Activated T-helper 2 cell treated with anti-CD3 and anti-CD28 coated beads, Interferon-gamma antibody, Interleukin-2, Interleukin-4, amounts not matched to agents 10 μg/mL and 5 μg/mL and 100 μg/mL, durations not matched to agents 14 hours and 24 hours and 36 hours (primary cell): ENCODE data around the gene ZNF445. TPM values are rescaled to one million over a fixed set of nuclear protein-coding genes. Genes with fewer than 3 reads are reported as not detected.
"Not testable (repeated sequence)": the region's sequence is repeated elsewhere in the genome, so short reads cannot be mapped to it uniquely, and the experiment has no call there.

ENCODE experiments used
- DNase-seq: peaks from one replicate; pipeline ENCODE4 v3.0.0; 2021; ENCODE audit warnings: low spot score
- H3K27ac Mint-ChIP-seq: one replicate; pipeline ENCODE4 v1.8.0; 2021; ENCODE audit warnings: mixed read lengths
- H3K27me3 Mint-ChIP-seq: one replicate; pipeline ENCODE4 v1.8.0; 2021; ENCODE audit warnings: low read depth, mixed read lengths
- H3K36me3 Mint-ChIP-seq: one replicate; pipeline ENCODE4 v1.8.0; 2021; ENCODE audit warnings: low read depth, mixed read lengths
- H3K4me1 Mint-ChIP-seq: one replicate; pipeline ENCODE4 v1.8.0; 2021; ENCODE audit warnings: low read depth, mixed read lengths
- H3K4me3 Mint-ChIP-seq: one replicate; pipeline ENCODE4 v1.8.0; 2021; ENCODE audit warnings: low read depth, mild to moderate bottlenecking, moderate library complexity, mixed read lengths
- H3K9me3 Mint-ChIP-seq: one replicate; pipeline ENCODE4 v1.8.0; 2021; ENCODE audit warnings: mixed read lengths
- intact Hi-C: fragments of 100-400 bp; cut with micrococcal nuclease; formaldehyde crosslinking; loops from one replicate; pipeline ENCODE4 v1.15.1; 2023
- total RNA-seq: library from RNA; stranded (reverse); gene quantifications from 2 replicates; pipeline ENCODE4 v1.2.3, GENCODE V29; 2022

The ZNF445 gene
- total RNA-seq, 1 donor from 2014 or later, result 22.6 TPM

- H3K9me3 Mint-ChIP-seq, result no peaks in the 10 kb centered on the region
- peaks cover 3% of the 10 kb centered on the region for H3K36me3 Mint-ChIP-seq
- no peak overlapping the region for H3K27ac Mint-ChIP-seq
- no peaks in the 10 kb centered on the region for H3K27me3 Mint-ChIP-seq
- no peaks in the 10 kb centered on the region for H3K4me1 Mint-ChIP-seq
- intact Hi-C loops, result no loop called here
- H3K4me3 Mint-ChIP-seq, result no peak overlapping the region
- no peak for DNase-seq
Measured at GRCh38 chr3:44409640-44410410, 67.6 kb downstream of the ZNF445 start.

- Mint-ChIP-seq H3K4me1 (no peaks in the 10 kb centered on the region), H3K27ac (no peak overlapping the region), H3K36me3 (peaks cover 3% of the 10 kb centered on the region), H3K4me3 (no peak overlapping the region), H3K27me3 (no peaks in the 10 kb centered on the region), H3K9me3 (no peaks in the 10 kb centered on the region)
- intact Hi-C loops, result no loop called here
- DNase-seq, result no peak
Measured at GRCh38 chr3:44402548-44402947, 74.9 kb downstream of the ZNF445 start.

GRCh38 chr3:44400771-44401170, 76.7 kb downstream of the ZNF445 start:
- Mint-ChIP-seq H3K27me3 (no peaks in the 10 kb centered on the region), H3K36me3 (peaks cover 3% of the 10 kb centered on the region), H3K27ac (no peak overlapping the region), H3K4me1 (no peaks in the 10 kb centered on the region), H3K9me3 (no peaks in the 10 kb centered on the region), H3K4me3 (no peak overlapping the region)
- DNase-seq, result no peak
- intact Hi-C loops, result no loop called here

GRCh38 chr3:44398853-44399252, 78.6 kb downstream of the ZNF445 start:
- H3K4me1 Mint-ChIP-seq, result no peaks in the 10 kb centered on the region
- H3K9me3 Mint-ChIP-seq, result no peaks in the 10 kb centered on the region
- H3K36me3 Mint-ChIP-seq, result peaks cover 3% of the 10 kb centered on the region
- no peak overlapping the region for H3K27ac Mint-ChIP-seq
- H3K27me3 Mint-ChIP-seq, result no peaks in the 10 kb centered on the region
- H3K4me3 Mint-ChIP-seq, result no peak overlapping the region
- DNase-seq, result no peak
- intact Hi-C loops, result no loop called here

- H3K4me1 Mint-ChIP-seq, H3K36me3 Mint-ChIP-seq: not testable (repeated sequence)
Measured at GRCh38 chr3:44398271-44398670, 79.2 kb downstream of the ZNF445 start.

GRCh38 chr3:44396200-44397171, 81.0 kb downstream of the ZNF445 start:
- DNase-seq, result no peak
- Mint-ChIP-seq H3K4me3 (no peak overlapping the region), H3K27ac (no peak overlapping the region), H3K4me1 (peaks cover under 1% of the 10 kb centered on the region), H3K9me3 (peaks cover 3% of the 10 kb centered on the region), H3K27me3 (no peaks in the 10 kb centered on the region), H3K36me3 (peaks cover 3% of the 10 kb centered on the region)
- intact Hi-C loops, result no loop called here

More at GRCh38 chr3:44398271-44398670, 79.2 kb downstream of the ZNF445 start:
- H3K27ac Mint-ChIP-seq, H3K27me3 Mint-ChIP-seq, intact Hi-C loops, DNase-seq, H3K4me3 Mint-ChIP-seq, H3K9me3 Mint-ChIP-seq: not testable (repeated sequence)

- intact Hi-C loops, result no loop called here
- peaks cover 5% of the 10 kb centered on the region for H3K36me3 Mint-ChIP-seq
- H3K9me3 Mint-ChIP-seq, result peaks cover 3% of the 10 kb centered on the region
- H3K27me3 Mint-ChIP-seq, result no peaks in the 10 kb centered on the region
- no peak overlapping the region for H3K4me3 Mint-ChIP-seq
- no peak overlapping the region for H3K27ac Mint-ChIP-seq
- H3K4me1 Mint-ChIP-seq, result peaks cover 2% of the 10 kb centered on the region
- DNase-seq, result no peak
Measured at GRCh38 chr3:44395714-44396113, 81.8 kb downstream of the ZNF445 start.

GRCh38 chr3:44392489-44392888, 85.0 kb downstream of the ZNF445 start:
- intact Hi-C loops, result no loop called here
- Mint-ChIP-seq H3K36me3 (peaks cover 6% of the 10 kb centered on the region), H3K9me3 (peaks cover 10% of the 10 kb centered on the region), H3K27ac (no peak overlapping the region), H3K4me3 (no peak overlapping the region), H3K27me3 (no peaks in the 10 kb centered on the region), H3K4me1 (peaks cover 2% of the 10 kb centered on the region)
- DNase-seq, result no peak

GRCh38 chr3:44387404-44387803, 90.1 kb downstream of the ZNF445 start:
- intact Hi-C loops, result no loop called here
- no peaks in the 10 kb centered on the region for H3K27me3 Mint-ChIP-seq
- no peak overlapping the region for H3K4me3 Mint-ChIP-seq
- no peak for DNase-seq
- H3K36me3 Mint-ChIP-seq, result peaks cover 6% of the 10 kb centered on the region
- no peak overlapping the region for H3K27ac Mint-ChIP-seq
- peaks cover 2% of the 10 kb centered on the region for H3K4me1 Mint-ChIP-seq
- H3K9me3 Mint-ChIP-seq, result peaks cover 22% of the 10 kb centered on the region

Other genes with a start within 250 kb of the ZNF445 start
- not detected in 2 replicates for gene TOPAZ1, start 235.8 kb downstream of the ZNF445 start, total RNA-seq
- gene TCAIM, start 138.9 kb downstream of the ZNF445 start, total RNA-seq, result 17.5 and 18.4 TPM in 2 replicates
- gene ZKSCAN7, start 77.5 kb upstream of the ZNF445 start, total RNA-seq, result 0.83 and 1.3 TPM in 2 replicates
- 0.07 and 0.32 TPM in 2 replicates for gene ZNF660, start 107.3 kb upstream of the ZNF445 start, total RNA-seq
- 10.4 and 10.7 TPM in 2 replicates for gene ZNF197, start 147.4 kb upstream of the ZNF445 start, total RNA-seq
- 2.9 and 4.7 TPM in 2 replicates for gene ZNF35, start 171.1 kb upstream of the ZNF445 start, total RNA-seq
- gene ZNF502, start 235.0 kb upstream of the ZNF445 start, total RNA-seq, result 0.27 and 0.62 TPM in 2 replicates